Thymus (tissue), 11 donors: ENCODE data around the gene UBE4A. TPM values are rescaled to one million over a fixed set of nuclear protein-coding genes. Genes with fewer than 3 reads are reported as not detected.

ENCODE experiments used
- DNase-seq, 9 donors: peaks; one replicate each; pipeline ENCODE4 v3.0.0-alpha.2; 2013; ENCODE audit warnings: low spot score in 9 of 9, low read depth in 6 of 9, missing footprints in 1 of 9
- H3K27ac ChIP-seq, 2 donors: one replicate each; pipeline ENCODE4 v1.5.1; 2013; ENCODE audit warnings: control low read depth in 1 of 2, low read depth in 1 of 2, low read length in 1 of 2, mild to moderate bottlenecking in 1 of 2, moderate library complexity in 1 of 2
- H3K27me3 ChIP-seq, 2 donors: one replicate each; pipeline ENCODE4 v1.5.1; 2013; ENCODE audit warnings: low read length in 1 of 2; ENCODE audit not compliant: control insufficient read depth in 2 of 2, insufficient read depth in 1 of 2
- H3K36me3 ChIP-seq, 2 donors: one replicate each; pipeline ENCODE4 v1.5.1; 2013; ENCODE audit warnings: low read length in 1 of 2, mild to moderate bottlenecking in 1 of 2, moderate library complexity in 1 of 2; ENCODE audit not compliant: control insufficient read depth in 2 of 2, insufficient read depth in 2 of 2
- H3K4me1 ChIP-seq, 2 donors: one replicate each; pipeline ENCODE4 v1.5.1; 2013; ENCODE audit warnings: low read length in 2 of 2; ENCODE audit not compliant: control insufficient read depth in 2 of 2, insufficient read depth in 2 of 2
- H3K4me3 ChIP-seq, 2 donors: one replicate each; pipeline ENCODE4 v1.5.1; 2013; ENCODE audit warnings: low read length in 2 of 2, control low read depth in 1 of 2, mild to moderate bottlenecking in 1 of 2
- H3K9me3 ChIP-seq, 2 donors: one replicate each; pipeline ENCODE4 v1.5.1; 2013; ENCODE audit warnings: low read length in 1 of 2, mild to moderate bottlenecking in 1 of 2; ENCODE audit not compliant: control insufficient read depth in 2 of 2, insufficient read depth in 1 of 2
- WGBS: extraction: QIAGEN DNeasy Blood & Tissue Kit; methylation state at CpG from one replicate; pipeline ENCODE4 v1.1.7; 2013; 5-methylcytosine and 5-hydroxymethylcytosine counted together
- polyA plus RNA-seq: library from polyadenylated mRNA; stranded (reverse); fragments of 200-250 nt; gene quantifications from one replicate; pipeline ENCODE4 v1.2.3, GENCODE V29; 2013
- total RNA-seq: library from RNA; stranded (reverse); fragments of 120-200 nt; gene quantifications from one replicate; pipeline ENCODE4 v1.2.4, GENCODE V29; 2013
- donor health status: healthy.

UBE4A gene
- total and polyA plus RNA-seq, 2 donors = 22.2 to 40.6 TPM

GRCh38 chr11:118436639-118437207 is 77.3 kb downstream of the UBE4A start:
- Histone ChIP-seq H3K36me3 (peaks cover 0 to 12% of the 10 kb centered on the region in 2 donors), H3K27me3 (no peaks in the 10 kb centered on the region), H3K4me1 (peaks cover 14 to 30% of the 10 kb centered on the region in 2 donors), H3K27ac (peak overlapping the region; percentile 91 to 98), H3K4me3 (peak overlapping the region; percentile 90 to 95), H3K9me3 (peaks cover 0 to 3% of the 10 kb centered on the region in 2 donors)
- peak in 4 of 9 donors; percentile 8 to 45 (median 30) for DNase-seq
- WGBS = under 1% methylated on average over 55 of the region's 55 CpGs

GRCh38 chr11:118437208-118438125 is 78.1 kb downstream of the UBE4A start:
- peak in 8 of 9 donors; percentile 32 to 70 (median 45) for DNase-seq
- under 1% methylated on average over 28 of the region's 28 CpGs for WGBS
- Histone ChIP-seq H3K36me3 (peaks cover 0 to 16% of the 10 kb centered on the region in 2 donors), H3K4me1 (peaks cover 14 to 34% of the 10 kb centered on the region in 2 donors), H3K27ac (peak overlapping the region; percentile 91 to 98), H3K27me3 (no peaks in the 10 kb centered on the region), H3K4me3 (peak overlapping the region; percentile 90 to 95), H3K9me3 (peaks cover 0 to 3% of the 10 kb centered on the region in 2 donors)

- DNase-seq = peak in 8 of 9 donors; percentile 49 to 82 (median 67)
- no peaks in the 10 kb centered on the region for H3K27me3 ChIP-seq
- H3K36me3 ChIP-seq = peaks cover 0 to 16% of the 10 kb centered on the region in 2 donors
- H3K4me3 ChIP-seq = peak overlapping the region; percentile 90 to 95
- WGBS = under 1% methylated on average over 14 of the region's 14 CpGs
- H3K9me3 ChIP-seq = peaks cover 0 to 3% of the 10 kb centered on the region in 2 donors
- peaks cover 14 to 34% of the 10 kb centered on the region in 2 donors for H3K4me1 ChIP-seq
- H3K27ac ChIP-seq = peak overlapping the region; percentile 91 to 98
Measured at GRCh38 chr11:118438314-118438931, 79.0 kb downstream of the UBE4A start.

DNA sequence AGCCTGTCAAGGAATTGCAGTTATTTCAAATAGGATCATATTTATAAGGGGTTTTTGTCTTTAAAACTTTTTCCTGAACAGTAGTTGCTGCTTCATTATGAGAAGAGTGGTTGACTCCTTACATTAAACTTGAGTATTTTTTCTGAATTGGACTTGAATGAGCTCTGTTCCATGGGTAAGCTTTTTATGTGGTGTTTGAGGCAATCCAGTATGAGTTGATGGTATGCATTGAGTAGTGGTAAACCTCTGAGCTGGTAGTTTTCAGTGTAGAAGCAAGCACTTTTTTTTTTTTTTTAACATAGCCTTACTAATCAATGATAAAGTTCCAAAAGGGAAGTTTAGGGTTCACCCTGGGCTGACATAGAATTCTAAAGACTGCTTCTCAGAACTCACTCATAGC is 80.2 kb downstream of the UBE4A start:
- Histone ChIP-seq H3K27ac (peak overlapping the region in 1 of 2 donors; percentile 48), H3K4me1 (peaks cover 7 to 23% of the 10 kb centered on the region in 2 donors)

GRCh38 chr11:118441770-118442275 is 82.4 kb downstream of the UBE4A start:
- DNase-seq = no peak
- Histone ChIP-seq H3K9me3 (no peaks in the 10 kb centered on the region), H3K27me3 (no peaks in the 10 kb centered on the region), H3K36me3 (peaks cover 0 to 27% of the 10 kb centered on the region in 2 donors), H3K4me3 (no peak overlapping the region), H3K27ac (no peak overlapping the region), H3K4me1 (peaks cover 7 to 17% of the 10 kb centered on the region in 2 donors)
- WGBS = 85% methylated on average over 3 of the region's 3 CpGs

More for the DNA sequence above, 80.2 kb downstream of the UBE4A start:
- Histone ChIP-seq H3K4me3 (no peak overlapping the region), H3K36me3 (peaks cover 0 to 20% of the 10 kb centered on the region in 2 donors), H3K27me3 (no peaks in the 10 kb centered on the region), H3K9me3 (peaks cover 0 to 3% of the 10 kb centered on the region in 2 donors)
- peak in 4 of 9 donors; percentile 8 to 62 (median 20) for DNase-seq

DNA sequence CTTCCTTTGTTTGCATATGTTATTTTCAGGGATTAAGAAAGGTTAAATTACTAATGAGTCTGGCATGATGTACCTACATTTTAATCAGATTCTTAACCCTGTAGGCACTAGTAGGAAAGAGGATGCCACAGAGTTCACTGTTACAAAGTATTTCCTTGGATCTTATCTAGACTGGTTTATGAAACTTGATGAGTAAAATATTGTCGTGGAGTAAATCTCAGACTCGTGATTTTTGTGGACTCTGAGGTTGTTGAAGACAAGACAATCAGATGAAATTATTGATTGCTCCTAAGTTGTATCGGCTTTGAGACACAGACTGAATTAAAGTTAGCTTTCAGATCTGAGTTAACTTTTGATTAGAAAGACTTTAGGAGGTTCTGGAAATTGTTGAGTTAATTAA is 82.9 kb downstream of the UBE4A start:
- Histone ChIP-seq H3K36me3 (peaks cover 0 to 28% of the 10 kb centered on the region in 2 donors), H3K4me1 (peaks cover 7 to 17% of the 10 kb centered on the region in 2 donors), H3K4me3 (no peak overlapping the region), H3K9me3 (no peaks in the 10 kb centered on the region), H3K27ac (no peak overlapping the region), H3K27me3 (no peaks in the 10 kb centered on the region)
- DNase-seq = no peak
- 91% methylated on average over 3 of the region's 3 CpGs for WGBS

GRCh38 chr11:118442908-118443589 is 83.6 kb downstream of the UBE4A start:
- 91% methylated on average over 4 of the region's 4 CpGs for WGBS
- DNase-seq = no peak
- no peaks in the 10 kb centered on the region for H3K27me3 ChIP-seq
- H3K27ac ChIP-seq = no peak overlapping the region
- H3K4me3 ChIP-seq = no peak overlapping the region
- no peaks in the 10 kb centered on the region for H3K9me3 ChIP-seq
- H3K4me1 ChIP-seq = peaks cover 4 to 15% of the 10 kb centered on the region in 2 donors
- H3K36me3 ChIP-seq = peaks cover 0 to 32% of the 10 kb centered on the region in 2 donors

DNA sequence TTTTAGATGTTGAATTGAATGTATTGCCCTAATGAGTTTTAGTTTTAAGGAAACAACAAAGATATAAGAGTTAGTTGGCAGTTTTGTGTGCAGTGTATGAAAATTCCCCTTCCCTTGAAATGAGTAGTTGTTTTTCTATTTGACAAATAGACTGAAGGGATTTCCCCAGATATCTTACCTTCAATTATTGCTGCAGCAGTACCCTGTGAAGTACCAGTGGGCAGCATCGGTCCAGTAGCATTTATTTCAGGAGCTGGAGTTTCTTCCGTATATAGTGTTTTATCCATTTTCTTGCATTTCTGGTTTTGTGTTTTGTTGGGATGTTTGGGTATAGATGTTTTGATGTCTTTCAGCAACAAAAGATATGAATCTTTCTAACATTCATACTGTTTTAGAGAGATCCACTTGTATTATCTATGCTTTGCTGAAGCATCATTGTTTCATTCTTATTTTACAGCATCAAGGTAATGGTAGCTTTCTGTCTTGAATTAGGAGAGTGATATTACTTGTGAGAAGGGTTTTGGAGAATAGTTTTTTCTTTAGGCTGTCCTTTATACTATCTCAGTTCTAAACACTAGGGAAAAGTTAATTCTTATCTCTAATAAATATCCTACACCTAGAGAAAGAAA is 84.3 kb downstream of the UBE4A start:
- no peak for DNase-seq
- peaks cover 4 to 8% of the 10 kb centered on the region in 2 donors for H3K4me1 ChIP-seq
- H3K27me3 ChIP-seq = no peaks in the 10 kb centered on the region
- no peak overlapping the region for H3K4me3 ChIP-seq
- 87% methylated on average over 2 of the region's 2 CpGs for WGBS
- peaks cover 0 to 34% of the 10 kb centered on the region in 2 donors for H3K36me3 ChIP-seq
- H3K27ac ChIP-seq = no peak overlapping the region
- no peaks in the 10 kb centered on the region for H3K9me3 ChIP-seq
